GM12878 (cell line): ENCODE data around the gene MRNIP. TPM values are rescaled to one million over a fixed set of nuclear protein-coding genes. Genes with fewer than 3 reads are reported as not detected.

Experiments
- ATAC-seq: fragments of 200-7000 bp; cut with Tn5 transposase; 3 replicates; pipeline ENCODE4 v1.9.1; 2020; ENCODE audit warnings: mild to moderate bottlenecking, moderate library complexity
- BruUV-seq: library from RNA; stranded (reverse); fragments of 400-500 nt; replicated peaks from 2 replicates; lab custom pipeline; 2021; lab: Mats Ljungman, UMichigan
- CTCF ChIA-PET: fragments of 300-600 bp; sonication (Branson Sonifier 250); formaldehyde crosslinking; extraction: SDS; loops from one replicate; lab custom pipeline; 2021; ENCODE audit warnings: inconsistent platforms; lab: Yijun Ruan, JAX
- POLR2A ChIA-PET: fragments of 350-600 bp; formaldehyde crosslinking; extraction: SDS; loops from one replicate; lab custom pipeline; 2021; ENCODE audit warnings: inconsistent platforms; lab: Charles Lee
- RAD21 ChIA-PET: fragments of 300-600 bp; sonication (Branson Sonifier 250); formaldehyde crosslinking; loops from one replicate; lab custom pipeline; 2023; ENCODE audit warnings: antibody characterized with exemption; ENCODE audit not compliant: unreplicated experiment; lab: Charles Lee
- SMC1A ChIA-PET: fragments of 300-600 bp; sonication (Branson Sonifier 250); formaldehyde crosslinking; loops from one replicate; lab custom pipeline; 2023; ENCODE audit not compliant: unreplicated experiment, uncharacterized antibody; lab: Charles Lee
- DNase-seq: peaks from one replicate; pipeline ENCODE4 v3.0.0-alpha.2; 2011; ENCODE audit warnings: low read depth, low spot score
- FAIRE-seq: peaks from 3 replicates; lab custom pipeline; 2011; peaks lifted over from hg19 to GRCh38; lab: Jason Lieb, UNC
- H2AFZ ChIP-seq: 2 replicates; pipeline ENCODE4 v1.6.0; 2011; ENCODE audit warnings: low read depth, low read length, control low read depth; ENCODE audit not compliant: control insufficient read depth
- H3K27ac ChIP-seq: 2 replicates; pipeline ENCODE4 v1.5.1; 2011; ENCODE audit warnings: control low read depth; ENCODE audit not compliant: control insufficient read depth, insufficient read depth
- H3K27me3 ChIP-seq, 2 experiments: replicated peaks in 1 of 2; 2 replicates each; pipeline versions ENCODE4 v1.6.0 to v1.6.1; 2011; ENCODE audit warnings: low read length in 1 of 2; ENCODE audit not compliant: control insufficient read depth in 2 of 2, insufficient read depth in 2 of 2
- H3K36me3 ChIP-seq, 2 experiments: 2 replicates each; pipeline ENCODE4 v1.5.1; 2011; ENCODE audit warnings: low read length in 1 of 2; ENCODE audit not compliant: control insufficient read depth in 2 of 2, insufficient read depth in 2 of 2
- H3K4me1 ChIP-seq: 2 replicates; pipeline ENCODE4 v1.6.1; 2011; ENCODE audit warnings: mild to moderate bottlenecking, low read length, moderate library complexity, mixed read lengths; ENCODE audit not compliant: control insufficient read depth, insufficient read depth
- H3K4me2 ChIP-seq: 2 replicates; pipeline ENCODE4 v1.6.0; 2011; ENCODE audit warnings: control low read depth; ENCODE audit not compliant: control insufficient read depth, insufficient read depth
- H3K4me3 ChIP-seq: fragments of 200-600 bp; sonication (generic); 2 replicates; pipeline ENCODE4 v1.5.1; 2016
- H3K79me2 ChIP-seq: 2 replicates; pipeline ENCODE4 v1.6.0; 2011; ENCODE audit warnings: low read length; ENCODE audit not compliant: control insufficient read depth, insufficient read depth
- H3K9ac ChIP-seq: 2 replicates; pipeline ENCODE4 v1.8.0; 2011; ENCODE audit warnings: low read length, control low read depth, mixed read lengths; ENCODE audit not compliant: control insufficient read depth, insufficient read depth
- H3K9me3 ChIP-seq: replicated peaks from 3 replicates; pipeline ENCODE4 v1.5.1; 2011; ENCODE audit warnings: mild to moderate bottlenecking, low read length; ENCODE audit not compliant: control insufficient read depth, insufficient read depth
- H4K20me1 ChIP-seq: 2 replicates; pipeline ENCODE4 v1.6.0; 2011; ENCODE audit not compliant: control insufficient read depth, insufficient read depth
- BCLAF1 ChIP-seq: fragments of 450-650 bp; IDR thresholded peaks from 2 replicates; pipeline ENCODE4 v1.6.1; 2017; ENCODE audit warnings: antibody characterized with exemption, mild to moderate bottlenecking, moderate library complexity
- CBX5 ChIP-seq: sonication (generic); IDR thresholded peaks from 2 replicates; pipeline ENCODE4 v1.6.1; 2016; ENCODE audit warnings: low read depth, moderate library complexity, mild to moderate bottlenecking, inconsistent platforms
- CHD2 ChIP-seq: IDR thresholded peaks from 2 replicates; pipeline ENCODE4 v1.6.1; 2011; ENCODE audit warnings: low read depth, low read length, improper control_type of control experiment, borderline replicate concordance
- HCFC1 ChIP-seq: fragments of 150-350 bp; IDR thresholded peaks from 2 replicates; pipeline ENCODE4 v1.6.1; 2014; ENCODE audit warnings: low read length
- IRF3 ChIP-seq: fragments of 450-650 bp; IDR thresholded peaks from 2 replicates; pipeline ENCODE4 v1.6.1; 2014; ENCODE audit warnings: mild to moderate bottlenecking
- IRF5 ChIP-seq: fragments of 450-650 bp; IDR thresholded peaks from 2 replicates; pipeline ENCODE4 v1.6.1; 2017; ENCODE audit warnings: borderline replicate concordance
- JUNB ChIP-seq: IDR thresholded peaks from 2 replicates; pipeline ENCODE4 v1.6.1; 2016; ENCODE audit warnings: antibody characterized with exemption, mild to moderate bottlenecking
- KAT2A ChIP-seq: conservative IDR thresholded peaks from 2 replicates; pipeline ENCODE4 v1.6.1; 2011; ENCODE audit warnings: low read depth, low read length; ENCODE audit not compliant: control insufficient read depth
- NFYB ChIP-seq: IDR thresholded peaks from 2 replicates; pipeline ENCODE4 v1.6.1; 2011; ENCODE audit warnings: low read depth, mild to moderate bottlenecking, low read length, improper control_type of control experiment, moderate library complexity; ENCODE audit not compliant: insufficient read depth
- NR2C1 ChIP-seq: fragments of 450-650 bp; IDR thresholded peaks from 2 replicates; pipeline ENCODE4 v1.6.1; 2017; ENCODE audit warnings: antibody characterized with exemption, mild to moderate bottlenecking, moderate library complexity
- PAX8 ChIP-seq: fragments of 450-650 bp; IDR thresholded peaks from 2 replicates; pipeline ENCODE4 v1.6.1; 2017; ENCODE audit warnings: mild to moderate bottlenecking, moderate library complexity
- PBX3 ChIP-seq: IDR thresholded peaks from 2 replicates; pipeline ENCODE4 v1.6.1; 2011; ENCODE audit warnings: mild to moderate bottlenecking, low read depth, low read length, moderate library complexity; ENCODE audit not compliant: insufficient replicate concordance
- SMAD1 ChIP-seq: fragments of 450-650 bp; IDR thresholded peaks from 2 replicates; pipeline ENCODE4 v1.6.1; 2018; ENCODE audit warnings: mild to moderate bottlenecking, low read depth; ENCODE audit not compliant: partially characterized antibody
- TCF7 ChIP-seq: IDR thresholded peaks from 2 replicates; pipeline ENCODE4 v1.6.1; 2014; ENCODE audit warnings: antibody characterized with exemption, borderline replicate concordance
- ZNF24 ChIP-seq: fragments of 450-650 bp; IDR thresholded peaks from 2 replicates; pipeline ENCODE4 v1.6.1; 2017; ENCODE audit warnings: antibody characterized with exemption, mild to moderate bottlenecking
- WGBS: methylation state at CpG from one replicate; pipeline ENCODE4 v1.1.6; 2016; ENCODE audit warnings: low lambda C conversion rate; ENCODE audit not compliant: insufficient replicate concordance, insufficient coverage; ENCODE audit errors: missing lambda C conversion rate; 5-methylcytosine and 5-hydroxymethylcytosine counted together
- in situ Hi-C: fragments of 300-500 bp; cut with MboI; formaldehyde crosslinking; loops from 9 replicates; pipeline ENCODE4 v1.14.3; 2018; ENCODE audit warnings: mixed read lengths
- intact Hi-C: fragments of 100-400 bp; cut with micrococcal nuclease; formaldehyde crosslinking; loops from one replicate; pipeline ENCODE4 v1.14.2; 2022; ENCODE audit not compliant: unreplicated experiment
- polyA plus RNA-seq, 11 experiments: library from polyadenylated mRNA; depleted of rRNA in 4 of 11; unstranded in 6 of 11; stranded (reverse) in 5 of 11; fragments of >200 nt; fragmentation: Nextera tagmentation in 4 of 11; fragmentation: Illumina TruSeq in 1 of 11; extraction: Ambion mirVana in 4 of 11; extraction: Trizol in 1 of 11; gene quantifications; 1 replicate in 1 of 11; 2 replicates in 10 of 11; pipeline versions ENCODE4 v1.2.1 to v1.2.3, GENCODE V29; 2011 to 2016; ENCODE audit warnings: inconsistent platforms in 2 of 11, missing spikeins in 2 of 11, low read depth in 1 of 11
- total RNA-seq, 4 experiments: library from RNA; depleted of rRNA in 3 of 4; stranded (reverse); fragments of >200 nt in 3 of 4; fragmentation: Illumina TruSeq in 1 of 4; extraction: Trizol in 1 of 4; gene quantifications; 2 replicates each; pipeline versions ENCODE4 v1.2.1 to v1.2.3, GENCODE V29; 2013 to 2021

The MRNIP gene
- total and polyA plus RNA-seq, 10 of the 15 experiments (the other 5 are each of a cell fraction or from before 2014, with no cell fraction given): 2.4 to 30.4 (median 13.1) TPM

- Histone ChIP-seq H4K20me1 (no peaks in the 10 kb centered on the region), H3K4me2 (peak overlapping the region; percentile 96), H3K36me3 (peaks cover 0 to 13% of the 10 kb centered on the region in 2 experiments; a peak in 2 of 4 replicates), H3K27ac (peak overlapping the region; percentile 62; the same call in 1 of the 2 replicates), H3K27me3 (no peaks in the 10 kb centered on the region), H3K4me3 (peak overlapping the region; percentile 75), H3K79me2 (no peaks in the 10 kb centered on the region), H3K9me3 (no peaks in the 10 kb centered on the region), H2AFZ (peak overlapping the region; percentile 81), H3K9ac (peak overlapping the region; percentile 76; the same call in 1 of the 2 replicates), H3K4me1 (peaks cover 23% of the 10 kb centered on the region)
- RAD21 ChIA-PET: interaction anchor here (0.6 to 2.2 kb wide), 5 partner anchors 11 to 167 kb away, joined by 3 to 8 read pairs (median 3); no protein-coding TSS in a partner anchor
- CTCF ChIA-PET: interaction anchor here (0.5 to 2.9 kb wide), 10 partner anchors 9 to 159 kb away, joined by 3 to 16 read pairs (median 3); no protein-coding TSS in a partner anchor
- in situ Hi-C loops: loop anchor here (25.0 kb wide), 1 partner anchor 291 kb away; no protein-coding TSS in a partner anchor
- peak; percentile 31 for DNase-seq
- no TSS peak for BruUV-seq
- intact Hi-C loops: loop anchor here (5.0 kb wide), 1 partner anchor 34 kb away; no protein-coding TSS in a partner anchor
- FAIRE-seq: no peak
- 1% methylated on average over 89 of the region's 113 CpGs for WGBS
- SMC1A ChIA-PET: interaction anchor here (0.9 to 1.6 kb wide), 4 partner anchors 19 to 118 kb away, joined by 3 read pairs; no protein-coding TSS in a partner anchor
- peak; percentile 87 for ATAC-seq
- POLR2A ChIA-PET: interaction anchor here (0.5 to 0.9 kb wide), 4 partner anchors 59 to 82 kb away, joined by 3 to 4 read pairs (median 3); no protein-coding TSS in a partner anchor
- peak; percentile 39; the same call in 1 of the 2 replicates for TF ChIP-seq CHD2
- 0 out of 2 replicates have a peak, but pooled peaks have one; percentile 42 for TF ChIP-seq IRF3
- no peak for TF ChIP-seq SMAD1
- no peak for TF ChIP-seq PAX8
- TF ChIP-seq BCLAF1: 0 out of 2 replicates have a peak, but pooled peaks have one; percentile 52
- no peak for TF ChIP-seq KAT2A
- TF ChIP-seq IRF5: no peak
- TF ChIP-seq JUNB: no peak
- no peak for TF ChIP-seq PBX3
- no peak; the same call in 1 of the 2 replicates for TF ChIP-seq HCFC1
- no peak for TF ChIP-seq CBX5
- TF ChIP-seq ZNF24: peak; percentile 73; the same call in 1 of the 2 replicates
- no peak for TF ChIP-seq NFYB
- TF ChIP-seq TCF7: no peak
- TF ChIP-seq NR2C1: peak; percentile 28; the same call in 1 of the 2 replicates
Observed at GRCh38 chr5:179795863-179796833, 62.5 kb downstream of the MRNIP start.
